PC-3 (cell line): ENCODE data around the gene ILDR1.

Experiments
- EZH2 ChIP-seq: fragments of 300-600 bp; sonication (generic); IDR thresholded peaks from one replicate; pipeline ENCODE4 v1.6.1; 2017; ENCODE audit warnings: antibody characterized with exemption, mild to moderate bottlenecking, low read length; ENCODE audit not compliant: unreplicated experiment
- EZH2phosphoT487 ChIP-seq: fragments of 300-600 bp; sonication (generic); IDR thresholded peaks from 2 replicates; pipeline ENCODE4 v1.6.1; 2018; ENCODE audit warnings: mild to moderate bottlenecking, antibody characterized with exemption, low read length, borderline replicate concordance
- TF ChIP-seq, protein P1 (sequence below): fragments of 300-600 bp; sonication (generic); conservative IDR thresholded peaks from 2 replicates; pipeline ENCODE4 v1.5.1; 2017; ENCODE audit warnings: antibody characterized with exemption, low read depth, mild to moderate bottlenecking, low read length

DNA sequence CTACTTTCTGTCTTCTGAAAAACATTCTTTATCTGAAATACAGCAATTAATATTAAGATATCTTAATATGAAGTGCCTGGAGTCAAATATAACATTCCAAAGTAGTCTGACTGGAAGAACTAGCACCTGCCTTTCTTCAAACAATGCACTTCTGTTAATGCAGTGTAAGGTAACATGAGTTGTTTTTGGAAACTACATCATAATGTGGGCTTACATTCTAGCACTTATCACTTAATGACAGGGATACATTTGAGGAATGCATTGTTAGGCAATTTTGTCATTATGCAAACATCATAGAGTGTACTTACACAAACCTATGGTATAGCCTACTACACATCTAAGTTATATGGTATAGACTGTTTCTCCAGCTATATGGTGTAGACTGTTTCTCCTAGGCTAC, 78.6 kb downstream of the ILDR1 start:
- TF ChIP-seq EZH2 (no peak), EZH2phosphoT487 (no peak)
- TF ChIP-seq, protein P1, sequence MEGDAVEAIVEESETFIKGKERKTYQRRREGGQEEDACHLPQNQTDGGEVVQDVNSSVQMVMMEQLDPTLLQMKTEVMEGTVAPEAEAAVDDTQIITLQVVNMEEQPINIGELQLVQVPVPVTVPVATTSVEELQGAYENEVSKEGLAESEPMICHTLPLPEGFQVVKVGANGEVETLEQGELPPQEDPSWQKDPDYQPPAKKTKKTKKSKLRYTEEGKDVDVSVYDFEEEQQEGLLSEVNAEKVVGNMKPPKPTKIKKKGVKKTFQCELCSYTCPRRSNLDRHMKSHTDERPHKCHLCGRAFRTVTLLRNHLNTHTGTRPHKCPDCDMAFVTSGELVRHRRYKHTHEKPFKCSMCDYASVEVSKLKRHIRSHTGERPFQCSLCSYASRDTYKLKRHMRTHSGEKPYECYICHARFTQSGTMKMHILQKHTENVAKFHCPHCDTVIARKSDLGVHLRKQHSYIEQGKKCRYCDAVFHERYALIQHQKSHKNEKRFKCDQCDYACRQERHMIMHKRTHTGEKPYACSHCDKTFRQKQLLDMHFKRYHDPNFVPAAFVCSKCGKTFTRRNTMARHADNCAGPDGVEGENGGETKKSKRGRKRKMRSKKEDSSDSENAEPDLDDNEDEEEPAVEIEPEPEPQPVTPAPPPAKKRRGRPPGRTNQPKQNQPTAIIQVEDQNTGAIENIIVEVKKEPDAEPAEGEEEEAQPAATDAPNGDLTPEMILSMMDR: no peak
